ENCODE data around the gene CADM2.

DNA sequence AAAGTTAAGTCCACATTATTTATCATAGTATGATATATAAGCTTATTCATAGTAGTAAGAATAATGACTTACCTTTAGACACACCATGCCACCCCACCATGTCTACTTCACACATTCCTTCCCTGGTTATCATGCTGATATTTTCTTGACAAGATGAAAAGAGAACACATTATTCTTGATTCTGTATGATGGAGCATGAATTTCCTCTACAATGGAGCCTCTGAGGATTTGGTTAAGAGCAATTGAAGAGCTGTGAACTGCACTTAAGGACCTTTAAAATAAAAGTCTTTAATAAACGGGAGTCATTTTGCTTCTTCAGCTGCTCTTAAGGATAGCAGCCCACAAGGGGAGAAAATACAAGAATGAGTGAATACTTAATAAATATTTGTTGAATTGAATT lies 226.7 kb downstream of the CADM2 start:
- TF ChIP-seq, protein P1, sequence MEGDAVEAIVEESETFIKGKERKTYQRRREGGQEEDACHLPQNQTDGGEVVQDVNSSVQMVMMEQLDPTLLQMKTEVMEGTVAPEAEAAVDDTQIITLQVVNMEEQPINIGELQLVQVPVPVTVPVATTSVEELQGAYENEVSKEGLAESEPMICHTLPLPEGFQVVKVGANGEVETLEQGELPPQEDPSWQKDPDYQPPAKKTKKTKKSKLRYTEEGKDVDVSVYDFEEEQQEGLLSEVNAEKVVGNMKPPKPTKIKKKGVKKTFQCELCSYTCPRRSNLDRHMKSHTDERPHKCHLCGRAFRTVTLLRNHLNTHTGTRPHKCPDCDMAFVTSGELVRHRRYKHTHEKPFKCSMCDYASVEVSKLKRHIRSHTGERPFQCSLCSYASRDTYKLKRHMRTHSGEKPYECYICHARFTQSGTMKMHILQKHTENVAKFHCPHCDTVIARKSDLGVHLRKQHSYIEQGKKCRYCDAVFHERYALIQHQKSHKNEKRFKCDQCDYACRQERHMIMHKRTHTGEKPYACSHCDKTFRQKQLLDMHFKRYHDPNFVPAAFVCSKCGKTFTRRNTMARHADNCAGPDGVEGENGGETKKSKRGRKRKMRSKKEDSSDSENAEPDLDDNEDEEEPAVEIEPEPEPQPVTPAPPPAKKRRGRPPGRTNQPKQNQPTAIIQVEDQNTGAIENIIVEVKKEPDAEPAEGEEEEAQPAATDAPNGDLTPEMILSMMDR (IDR thresholded peaks at IDR 0.05; ENCODE audit: low read depth, low read length, poor library complexity, severe bottlenecking): no peak
- no peak for TF ChIP-seq EZH2phosphoT487 (IDR thresholded peaks at IDR 0.05; ENCODE audit: borderline replicate concordance, low read length)

Measured in DOHH2 (cell line).